IPS-NIHi11 (cell line): ENCODE data around the gene FUT9.
A peak's percentile ranks its signal among the peaks of the same experiment; 100 is the strongest.

Source experiments
- DNase-seq: peaks from one replicate; pipeline ENCODE4 v3.0.0; 2012; ENCODE audit warnings: mixed read lengths, low spot score

FUT9 gene

GRCh38 chr6:96073555-96073954 is 57.8 kb downstream of the FUT9 start:
- no peak for DNase-seq

- no peak for DNase-seq
These were observed 58.2 kb downstream of the FUT9 start for GRCh38 chr6:96074006-96074405.

- DNase-seq: no peak
These were observed 60.1 kb downstream of the FUT9 start for GRCh38 chr6:96075826-96076225.

- no peak for DNase-seq
These were observed 71.0 kb downstream of the FUT9 start for GRCh38 chr6:96086745-96087144.

- DNase-seq: peak; percentile 26
These were observed 73.4 kb downstream of the FUT9 start for GRCh38 chr6:96089173-96089572.

GRCh38 chr6:96094077-96094476 is 78.3 kb downstream of the FUT9 start:
- DNase-seq: no peak

- DNase-seq: no peak
These were observed 83.3 kb downstream of the FUT9 start for GRCh38 chr6:96099069-96099468.

- no peak for DNase-seq
These were observed 85.8 kb downstream of the FUT9 start for GRCh38 chr6:96101564-96101963.

- DNase-seq: no peak
These were observed 89.1 kb downstream of the FUT9 start for GRCh38 chr6:96104910-96105309.

GRCh38 chr6:96110878-96111277 is 95.1 kb downstream of the FUT9 start:
- no peak for DNase-seq

GRCh38 chr6:96116674-96117073 is 100.9 kb downstream of the FUT9 start:
- DNase-seq: peak; percentile 14

GRCh38 chr6:96124778-96125177 is 109.0 kb downstream of the FUT9 start:
- no peak for DNase-seq

- no peak for DNase-seq
These were observed 122.6 kb downstream of the FUT9 start for GRCh38 chr6:96138406-96138805.

GRCh38 chr6:96142142-96142541 is 126.4 kb downstream of the FUT9 start:
- no peak for DNase-seq

GRCh38 chr6:96150431-96150830 is 134.7 kb downstream of the FUT9 start:
- DNase-seq: no peak

GRCh38 chr6:96151707-96152106 is 135.9 kb downstream of the FUT9 start:
- no peak for DNase-seq

- DNase-seq: no peak
These were observed 136.4 kb downstream of the FUT9 start for GRCh38 chr6:96152114-96152708.

GRCh38 chr6:96153775-96154174 is 138.0 kb downstream of the FUT9 start:
- no peak for DNase-seq

- no peak for DNase-seq
These were observed 140.7 kb downstream of the FUT9 start for GRCh38 chr6:96156425-96156824.

GRCh38 chr6:96157018-96157565 is 141.3 kb downstream of the FUT9 start:
- no peak for DNase-seq

GRCh38 chr6:96162711-96163120 is 146.9 kb downstream of the FUT9 start:
- peak; percentile 57 for DNase-seq

GRCh38 chr6:96164802-96165201 is 149.0 kb downstream of the FUT9 start:
- no peak for DNase-seq

- no peak for DNase-seq
These were observed 155.3 kb downstream of the FUT9 start for GRCh38 chr6:96171112-96171511.

GRCh38 chr6:96184798-96185197 is 169.0 kb downstream of the FUT9 start:
- DNase-seq: peak; percentile 26
